ENCODE results near the gene RBMX.
A peak's percentile ranks its signal among the peaks of the same experiment; 100 is the strongest.
"Not testable (repeated sequence)": the region's sequence is repeated elsewhere in the genome, so short reads cannot be mapped to it uniquely, and the experiment has no call there.

The RBMX gene

DNA sequence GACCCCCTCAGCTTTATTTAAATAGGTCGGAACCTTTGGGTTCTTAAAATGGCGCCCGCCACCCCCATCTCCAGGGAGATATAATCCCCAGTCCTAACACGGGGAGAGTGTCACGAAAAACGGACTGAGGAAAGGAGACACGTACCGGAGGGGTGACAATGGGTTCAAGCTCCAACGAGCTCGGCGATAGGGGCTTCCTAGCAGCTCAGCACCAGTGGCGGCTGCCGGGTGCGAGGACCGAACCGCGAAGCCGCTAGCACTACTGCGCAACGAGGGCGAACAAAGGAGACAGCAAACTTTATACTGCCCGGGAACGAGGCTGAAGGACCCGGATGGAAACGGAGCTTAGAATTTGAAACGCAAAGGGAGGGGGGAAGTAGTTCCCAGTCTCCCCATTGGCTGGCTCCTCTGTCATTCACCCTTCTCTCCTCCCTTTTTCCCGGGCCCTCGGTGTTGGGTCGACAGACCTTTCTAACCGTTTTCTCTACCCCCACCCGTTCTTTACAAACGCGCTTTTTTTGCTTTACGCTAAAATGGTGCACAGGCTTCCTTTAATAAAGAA is at the start of gene RBMX:
Gene RBMX (minus strand): TSS at position 274 of the 562 bp plus-strand sequence. CDS start 1,298 bp downstream, outside the sequence.
- peak; percentile 92 for DNase-seq

DNA sequence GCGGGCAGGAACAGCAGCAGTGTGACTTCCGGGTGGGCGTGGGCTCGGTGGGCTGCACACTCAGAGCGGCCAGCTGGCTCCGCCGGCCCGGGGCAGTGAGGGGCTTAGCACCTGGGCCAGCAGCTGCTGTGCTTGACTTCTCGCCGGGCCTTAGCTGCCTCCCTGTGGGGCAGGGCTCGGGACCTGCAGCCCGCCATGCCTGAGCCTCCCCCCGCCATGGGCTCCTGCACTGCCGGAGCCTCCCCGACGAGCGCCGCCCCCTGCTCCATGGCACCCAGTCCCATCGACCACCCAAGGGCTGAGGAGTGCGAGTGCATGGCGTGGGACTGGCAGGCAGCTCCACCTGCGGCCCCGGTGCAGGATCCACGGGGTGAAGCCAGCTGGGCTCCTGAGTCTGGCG is 40.9 kb upstream of the RBMX start:
- not testable (repeated sequence) for DNase-seq

DNA sequence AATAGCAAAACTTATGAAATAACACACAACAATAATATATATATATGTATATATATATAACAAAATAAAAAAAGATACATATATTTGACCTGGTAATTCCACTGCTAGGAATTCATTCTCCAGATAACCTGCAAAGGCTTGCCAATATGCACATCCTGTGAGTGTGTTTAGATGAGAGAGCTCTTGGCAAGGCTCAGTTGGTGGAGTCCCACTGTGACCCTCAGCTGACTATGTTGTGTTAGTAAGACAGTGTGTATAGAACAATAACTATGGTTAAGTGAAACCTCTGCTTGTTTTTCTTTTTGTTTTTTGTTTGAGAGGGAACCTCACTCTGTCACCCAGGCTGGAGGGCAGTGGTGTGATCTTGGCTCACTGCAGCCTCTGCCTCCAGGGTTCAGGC is 39.5 kb upstream of the RBMX start:
- DNase-seq: no peak

DNA sequence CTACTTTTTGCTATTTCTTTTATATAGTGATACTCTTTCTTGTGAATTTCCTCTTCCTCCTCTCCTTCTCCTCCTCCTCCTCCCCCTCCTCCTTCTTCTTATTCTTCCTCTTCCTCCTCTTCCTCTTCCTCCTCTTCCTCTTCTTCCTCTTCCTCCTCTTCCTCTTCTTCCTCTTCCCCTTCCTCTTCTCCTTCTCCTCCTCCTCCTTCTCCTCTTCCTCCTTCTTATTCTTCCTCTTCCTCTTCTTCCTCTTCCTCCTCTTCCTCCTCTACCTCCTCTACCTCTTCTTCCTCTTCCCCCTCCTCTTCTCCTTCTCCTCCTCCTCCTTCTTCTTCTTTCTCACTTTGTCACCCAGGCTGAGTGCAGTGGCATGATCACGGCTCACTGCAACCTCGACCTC is 36.3 kb upstream of the RBMX start:
- DNase-seq: no peak

DNA sequence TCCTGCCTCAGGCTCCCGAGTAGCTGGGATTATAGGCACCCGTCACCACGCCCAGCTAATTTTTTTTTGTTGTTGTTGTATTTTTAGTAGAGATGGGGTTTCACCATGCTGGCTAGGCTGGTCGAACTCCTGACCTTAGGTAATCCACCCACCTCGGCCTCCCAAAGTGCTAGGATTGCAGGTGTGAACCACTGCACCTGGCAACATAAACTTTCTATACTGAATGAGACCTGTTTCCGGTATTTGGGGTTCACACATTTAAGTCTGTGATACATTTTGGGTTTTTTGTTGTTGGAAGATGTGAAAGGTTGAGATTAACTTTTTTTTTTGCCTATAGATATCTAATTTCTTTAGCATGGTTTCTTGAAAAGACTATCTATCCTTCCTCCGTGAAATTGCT is 31.1 kb upstream of the RBMX start:
- not testable (repeated sequence) for DNase-seq

DNA sequence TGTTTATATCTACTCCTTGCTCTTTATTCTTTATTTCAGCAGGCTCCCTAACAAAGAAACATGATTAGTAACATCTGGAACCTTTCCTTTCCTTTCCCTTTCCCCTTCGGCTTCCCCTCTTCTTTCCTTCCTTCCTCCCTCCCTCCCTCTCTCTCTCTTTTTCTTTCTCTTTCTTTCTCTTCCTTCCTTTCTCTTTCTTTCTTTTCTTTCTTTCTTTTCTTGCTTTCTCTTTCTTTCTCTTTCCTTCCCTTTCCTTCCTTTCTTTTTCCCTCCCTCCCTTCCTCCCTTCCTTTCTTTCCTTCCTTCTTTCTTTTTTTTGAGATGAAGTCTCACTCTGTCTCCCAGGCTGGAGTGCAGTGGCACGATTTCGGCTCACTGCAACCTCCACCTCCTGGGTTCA is 30.7 kb upstream of the RBMX start:
- DNase-seq: no peak

DNA sequence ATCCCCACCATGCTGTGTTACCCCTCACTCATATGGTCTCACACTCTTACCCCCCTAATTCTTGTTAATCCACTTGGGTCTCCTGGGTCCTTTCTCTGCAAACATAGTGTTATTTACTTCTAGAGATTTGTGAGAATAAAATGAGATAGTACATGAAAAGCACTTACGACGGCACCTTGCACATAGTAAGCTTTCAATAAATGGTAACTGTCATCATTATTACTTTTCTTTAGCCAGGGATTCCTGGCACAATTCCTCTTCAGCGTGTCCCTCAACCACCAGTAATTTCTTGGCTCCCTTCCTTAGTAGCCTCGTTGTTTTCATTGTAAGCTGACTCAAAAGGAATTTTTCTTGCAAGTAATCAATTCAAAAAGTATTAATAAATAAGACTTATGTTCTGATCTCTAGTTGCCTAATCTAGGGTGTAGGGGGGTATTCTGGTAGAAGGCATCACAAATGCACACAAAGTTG is 30.1 kb upstream of the RBMX start:
- DNase-seq: no peak

DNA sequence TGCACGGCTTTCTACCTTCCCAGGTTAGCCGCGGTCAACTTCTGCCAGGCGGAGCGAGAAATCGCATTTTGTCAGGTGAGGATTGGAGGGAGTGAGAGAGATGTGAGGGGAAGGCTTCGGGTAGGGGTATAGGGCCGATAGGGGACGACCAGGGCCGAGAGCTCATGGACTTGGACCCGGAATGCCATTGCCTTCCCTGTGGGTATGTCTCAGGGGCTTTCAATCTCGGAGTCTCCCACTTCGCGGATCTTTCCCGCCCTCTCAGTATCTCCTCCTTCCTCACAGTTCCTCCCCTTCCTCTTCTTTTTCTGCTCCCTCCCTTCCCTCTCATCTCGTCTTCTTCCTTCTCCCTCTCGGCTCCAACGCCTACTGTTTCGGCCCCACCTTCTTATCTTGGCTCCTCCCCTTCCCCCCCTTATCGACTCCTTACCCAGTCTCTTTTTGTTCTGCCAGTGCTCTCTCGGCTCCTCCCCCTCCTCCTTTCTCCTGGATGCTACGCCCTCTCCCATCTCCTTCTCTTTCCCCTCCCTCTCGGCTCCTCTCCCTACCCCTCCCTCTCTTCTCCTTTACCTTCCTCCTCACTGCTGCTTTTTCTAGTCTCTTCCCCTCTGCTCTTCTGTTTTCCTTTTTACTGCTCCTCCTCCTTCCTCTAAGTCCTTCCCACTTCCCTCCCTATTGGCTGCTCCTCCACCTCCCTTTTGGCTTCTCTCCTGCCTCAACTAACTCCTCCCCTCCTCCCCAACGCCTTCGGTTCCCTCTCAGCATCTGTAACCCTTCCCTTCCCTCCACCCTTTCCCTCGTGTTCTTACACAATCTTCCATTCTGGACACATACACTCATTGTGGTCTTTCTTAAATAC is 29.4 kb upstream of the RBMX start:
- DNase-seq: peak; percentile 79

DNA sequence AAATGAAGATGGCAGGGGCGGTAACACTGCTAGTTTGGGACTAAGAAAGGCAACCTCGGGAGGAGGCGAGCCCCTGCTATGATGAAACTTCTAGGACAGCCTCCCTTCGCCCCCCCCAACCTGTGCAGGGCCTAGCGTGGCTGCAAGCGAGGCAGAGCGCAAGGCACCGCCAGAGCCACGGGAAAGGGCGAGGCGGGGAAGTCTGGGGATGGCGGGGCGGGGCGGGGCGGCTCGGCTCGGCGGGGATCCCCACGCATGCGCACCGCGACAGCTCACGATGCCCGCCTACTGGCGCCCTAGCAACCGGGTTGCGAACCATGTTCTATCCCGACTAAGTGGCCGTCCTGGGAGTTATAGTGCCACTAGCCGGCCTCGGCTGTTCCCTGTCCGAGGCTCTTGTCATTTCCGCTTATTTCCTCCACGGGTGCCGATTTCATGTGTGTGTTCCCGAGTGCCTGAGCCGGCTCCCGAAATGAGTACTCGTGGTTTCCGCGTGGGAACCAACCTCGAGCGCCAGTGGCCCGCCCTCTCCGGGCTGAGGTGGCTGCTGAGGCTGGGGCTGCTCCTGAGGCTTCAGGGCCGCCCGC is 28.7 kb upstream of the RBMX start:
- peak; percentile 21 for DNase-seq

DNA sequence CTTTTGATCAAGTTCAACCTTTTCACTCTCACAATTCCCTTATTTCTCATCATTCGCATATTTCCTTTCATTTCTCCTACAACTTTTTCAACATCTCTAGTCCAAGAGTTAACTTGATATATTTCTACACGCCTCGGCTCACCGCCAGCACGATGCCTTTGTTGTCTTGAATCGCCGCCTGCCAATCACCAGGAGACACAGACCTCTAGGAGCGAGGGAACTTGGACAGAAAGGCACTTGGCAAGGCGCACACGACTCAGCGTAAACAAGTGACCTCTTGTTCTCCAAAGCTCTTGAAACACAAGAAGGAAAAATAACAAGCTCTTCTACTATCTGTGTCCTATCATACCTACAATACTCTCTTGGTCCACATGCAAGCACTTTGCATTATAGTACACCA is 27.1 kb upstream of the RBMX start:
- DNase-seq: no peak

DNA sequence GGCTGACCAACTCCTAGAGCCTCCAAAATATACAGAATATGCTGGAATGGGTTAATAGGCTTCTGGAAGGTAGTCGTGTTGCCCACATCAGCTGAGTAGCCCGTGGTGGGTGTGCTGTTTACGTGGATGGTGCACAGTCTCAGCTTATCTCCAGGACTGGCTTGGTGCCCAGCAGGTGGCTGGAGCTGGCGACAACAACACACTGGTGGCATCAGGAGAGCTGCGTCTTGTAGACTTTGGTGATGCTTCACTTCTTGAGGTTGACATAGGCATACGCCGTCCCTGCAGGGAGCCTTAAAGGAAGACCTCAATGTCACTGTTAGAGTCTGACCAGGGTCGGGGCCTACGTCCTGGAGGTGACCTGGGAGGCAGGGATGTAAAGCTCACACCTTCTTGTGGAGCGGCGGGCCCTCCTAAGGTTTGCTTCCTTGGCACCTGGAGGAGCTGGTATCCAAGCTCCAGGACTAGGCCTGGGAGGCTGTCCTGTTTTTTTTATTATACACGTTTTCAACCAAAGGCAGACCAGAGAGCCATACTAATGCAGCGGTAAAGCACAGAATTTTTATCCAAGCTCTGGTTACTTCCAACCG is 26.5 kb upstream of the RBMX start:
- no peak for DNase-seq

DNA sequence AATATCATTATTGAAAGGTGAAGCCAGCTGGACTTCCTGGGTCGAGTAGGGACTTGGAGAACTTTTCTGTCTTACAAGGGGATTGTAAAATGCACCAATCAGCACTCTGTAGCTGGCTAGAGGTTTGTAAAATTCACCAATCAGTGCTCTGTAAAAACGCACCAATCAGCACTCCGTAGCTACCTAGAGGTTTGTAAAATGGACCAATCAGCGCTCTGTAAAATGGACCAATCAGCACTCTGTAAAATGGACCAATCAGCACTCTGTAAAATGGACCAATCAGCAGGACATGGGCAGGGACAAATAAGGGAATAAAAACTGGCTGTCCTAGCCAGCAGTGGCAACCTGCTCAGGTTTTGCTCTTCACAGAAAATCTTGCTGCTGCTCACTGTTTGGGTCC is 23.5 kb upstream of the RBMX start:
- DNase-seq: not testable (repeated sequence)

DNA sequence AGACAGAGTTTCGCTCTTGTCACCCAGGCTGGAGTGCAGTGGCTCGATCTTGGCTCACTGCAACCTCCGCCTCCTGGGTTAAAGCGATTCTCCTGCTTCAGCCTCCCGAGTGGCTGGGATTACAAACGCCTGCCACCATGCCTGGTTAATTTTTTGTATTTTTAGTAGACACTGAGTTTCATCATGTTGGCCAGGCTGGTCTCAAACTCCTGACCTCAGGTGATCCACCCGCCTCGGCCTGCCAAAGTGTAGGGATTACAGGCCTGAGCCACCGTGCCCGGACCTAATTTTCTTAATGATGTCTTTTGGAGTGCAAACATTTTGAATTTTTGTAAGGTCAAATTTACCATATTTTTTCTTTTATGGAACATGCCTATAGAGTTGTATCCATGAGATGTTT is 19.5 kb upstream of the RBMX start:
- not testable (repeated sequence) for DNase-seq

DNA sequence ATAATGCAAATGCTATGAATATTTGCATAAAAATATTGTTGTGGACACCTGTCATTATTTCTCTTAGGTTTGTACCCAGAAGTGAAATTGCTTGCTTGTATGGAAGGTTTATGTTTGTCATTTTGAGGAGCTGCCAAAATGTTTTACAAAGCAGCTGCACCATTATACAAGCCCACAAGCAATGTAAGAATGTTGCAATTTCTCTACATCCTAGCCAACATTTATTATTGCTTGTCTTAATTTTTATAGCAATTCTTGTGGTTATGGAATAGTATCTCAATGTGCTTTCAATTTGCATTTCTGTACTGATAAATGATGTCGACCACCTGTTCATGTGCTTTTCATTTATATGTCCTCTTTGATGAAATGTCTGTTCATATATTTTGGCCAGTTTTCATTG is 18.7 kb upstream of the RBMX start:
- DNase-seq: no peak

DNA sequence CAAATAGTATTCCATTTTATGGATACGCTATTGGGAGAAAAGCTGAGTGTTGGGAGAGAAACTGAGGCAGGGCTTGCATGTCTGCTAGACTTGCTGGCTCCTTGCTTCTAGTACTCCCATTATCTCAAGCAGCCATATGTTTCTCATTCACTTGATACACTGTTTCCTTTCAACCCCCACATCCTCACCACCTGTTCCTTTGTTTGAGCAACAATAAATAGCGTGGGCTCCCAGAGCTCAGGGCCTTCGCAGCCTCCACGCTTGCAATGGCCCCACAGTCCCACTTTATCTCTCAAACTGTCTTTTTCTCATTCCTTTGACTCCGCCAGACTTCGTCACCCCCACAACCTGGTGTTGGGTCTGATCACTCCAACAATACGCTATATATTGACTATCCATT is 18.2 kb upstream of the RBMX start:
- DNase-seq: not testable (repeated sequence)

DNA sequence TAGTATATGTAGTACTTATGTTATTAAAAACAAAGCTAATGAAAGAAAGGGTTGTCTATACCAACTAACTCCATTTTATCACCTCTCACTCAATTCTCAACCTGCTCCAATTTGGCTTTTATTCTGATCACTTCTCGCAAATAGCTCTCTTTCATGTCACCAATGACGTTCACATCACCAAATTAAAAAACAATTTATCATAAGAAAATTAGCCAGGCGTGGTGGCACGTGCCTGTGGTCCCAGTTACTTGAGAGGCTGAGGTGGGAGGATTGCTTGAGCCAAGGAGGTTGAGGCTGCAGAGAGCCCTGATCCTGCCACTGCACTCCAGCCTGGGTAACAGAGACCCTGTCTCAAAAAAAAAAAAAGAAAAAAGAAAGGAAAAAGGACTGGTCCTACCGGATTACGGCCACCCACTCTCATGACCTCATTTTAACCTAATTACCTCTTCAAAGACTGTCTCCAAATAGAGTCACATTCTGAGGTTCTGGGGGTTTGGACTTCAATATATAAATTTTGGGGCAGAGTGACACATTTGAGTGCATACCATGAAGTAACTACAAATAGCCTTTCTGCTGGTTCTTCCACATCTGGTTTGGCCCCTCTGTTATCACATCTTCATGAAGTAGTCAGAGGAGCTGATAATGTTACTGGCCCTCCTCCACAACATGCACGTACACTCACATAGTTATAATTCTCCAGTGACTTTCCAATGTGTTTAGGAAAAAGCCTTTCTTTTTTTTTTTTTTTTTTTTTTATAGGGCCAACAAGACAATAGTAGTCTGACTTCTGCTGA is 15.8 kb upstream of the RBMX start:
- no peak for DNase-seq

DNA sequence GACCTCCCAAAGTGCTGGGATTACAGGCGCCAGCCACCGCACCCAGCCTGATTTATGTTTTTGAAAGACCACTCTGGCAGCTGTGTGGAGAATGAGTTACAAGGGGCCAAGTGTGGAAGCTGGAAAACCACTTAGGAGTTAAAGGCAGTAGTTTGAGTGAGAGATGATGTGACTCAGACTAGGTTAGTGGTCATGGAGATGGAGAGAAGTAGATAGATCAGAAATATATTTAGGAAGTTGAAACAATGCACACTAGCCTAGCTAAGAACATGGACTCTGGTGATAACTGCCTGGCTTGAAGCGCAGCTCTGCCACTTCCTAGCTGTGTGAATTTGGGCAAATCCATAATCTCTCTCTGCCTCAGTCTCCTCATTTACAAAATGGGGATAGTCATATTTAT is 11.9 kb upstream of the RBMX start:
- no peak for DNase-seq

DNA sequence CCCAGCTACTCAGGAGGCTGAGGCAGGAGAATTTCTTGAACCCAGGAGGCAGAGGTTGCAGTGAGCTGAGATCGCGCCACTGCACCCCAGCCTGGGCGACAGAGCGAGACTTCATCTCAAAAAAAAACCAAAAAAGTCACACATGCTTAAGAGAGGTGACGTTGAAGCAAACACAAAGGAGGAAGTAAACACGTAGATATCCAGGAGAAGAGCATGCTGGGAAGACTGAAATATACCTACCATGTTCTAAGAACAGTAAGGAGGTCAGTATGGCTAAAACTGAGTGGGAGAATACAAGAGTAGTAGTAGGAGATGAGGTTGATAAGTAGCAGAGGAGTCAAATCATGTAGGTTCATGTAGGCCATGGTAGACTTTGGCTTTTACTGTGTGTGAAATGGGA is 10.1 kb upstream of the RBMX start:
- not testable (repeated sequence) for DNase-seq

DNA sequence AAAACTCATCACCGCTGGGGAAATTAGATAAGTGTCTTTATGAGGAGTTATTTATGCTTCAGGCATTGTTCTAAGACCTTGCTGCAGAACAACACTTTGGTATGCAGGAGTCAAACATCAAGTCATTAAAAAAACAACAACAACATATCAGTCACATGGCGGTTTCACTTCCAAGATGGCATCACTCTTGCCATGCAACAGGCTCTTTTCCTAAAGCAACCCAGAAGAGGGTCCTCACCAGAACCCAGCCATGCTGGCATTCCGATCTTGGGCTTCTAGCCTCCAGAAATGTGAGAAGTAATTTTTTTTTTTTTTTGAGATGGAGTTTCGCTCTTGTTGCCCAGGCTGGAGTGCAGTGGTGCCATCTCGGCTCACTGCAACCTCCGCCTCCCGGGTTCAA is 8.7 kb upstream of the RBMX start:
- DNase-seq: no peak

DNA sequence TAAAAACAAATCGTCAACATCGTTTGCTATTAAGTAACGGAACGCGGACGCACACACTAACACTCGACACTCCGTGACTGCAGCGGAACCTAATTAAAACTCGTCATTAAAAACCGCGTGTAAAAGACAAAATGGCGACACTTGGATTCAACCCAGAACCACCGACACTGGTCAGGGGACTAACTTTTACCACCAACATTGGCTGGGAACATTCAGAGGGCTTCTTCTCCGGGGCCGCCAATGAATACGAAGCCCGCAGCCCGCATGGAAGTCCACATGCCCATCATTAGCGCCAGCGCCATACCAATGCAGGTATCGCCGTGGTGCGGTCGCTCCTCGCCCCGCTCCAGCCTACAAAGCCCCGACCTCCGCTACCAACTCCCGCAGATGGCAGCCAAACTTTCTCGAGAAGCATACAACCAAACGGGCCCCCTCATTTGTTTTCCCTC is 498 bp downstream of the RBMX start:
- DNase-seq: peak; percentile 14

DNA sequence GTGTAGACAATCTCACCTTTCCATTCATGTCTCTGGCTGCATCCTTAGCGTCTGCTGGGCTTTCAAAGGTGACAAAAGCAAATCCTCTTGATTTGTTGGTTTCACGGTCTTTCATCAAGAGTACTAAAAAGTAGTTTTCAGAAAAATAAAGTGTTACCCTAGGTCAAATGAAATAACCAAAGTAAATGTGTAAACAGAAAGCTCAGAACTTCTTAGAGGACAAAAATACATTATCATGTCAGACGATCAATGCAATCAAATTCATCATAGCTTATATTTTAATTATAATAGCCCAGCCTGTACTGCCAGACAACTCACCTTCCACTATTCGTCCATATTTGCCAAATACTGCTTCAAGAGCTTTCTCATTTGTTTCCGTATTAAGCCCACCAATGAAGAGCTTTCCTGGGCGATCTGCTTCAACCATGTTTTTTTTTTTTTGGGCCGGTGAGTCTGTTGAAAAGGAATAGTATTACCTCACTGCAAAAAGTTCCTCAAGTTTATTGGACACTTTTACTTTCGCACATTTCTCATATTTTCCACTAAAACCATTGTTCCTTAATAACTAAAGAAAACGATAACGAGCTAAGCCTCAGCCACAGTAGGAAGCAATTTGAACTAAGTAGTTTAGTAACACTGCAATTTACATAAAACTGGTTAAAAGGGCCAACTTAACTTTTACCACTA is 1.4 kb downstream of the RBMX start:
- no peak for DNase-seq

DNA sequence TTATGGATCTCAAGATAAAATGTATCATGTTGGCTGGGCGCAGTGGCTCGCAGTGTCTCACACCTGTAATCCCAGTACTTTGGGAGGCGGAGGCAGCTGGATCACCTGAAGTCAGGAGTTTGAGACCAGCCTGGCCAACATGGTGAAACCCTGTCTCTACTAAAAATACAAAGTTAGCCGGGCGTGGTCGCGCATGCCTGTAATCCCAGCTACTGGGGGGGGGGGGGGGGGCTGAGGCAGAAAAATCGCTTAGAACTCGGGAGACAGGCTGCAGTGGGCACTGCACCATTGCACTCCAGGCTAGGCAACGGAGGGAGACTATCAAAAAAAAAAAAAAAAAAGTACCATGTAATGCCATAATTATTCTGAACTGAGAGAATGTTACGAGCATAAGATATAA is 2.1 kb downstream of the RBMX start:
- no peak for DNase-seq
